Non-pigmented ciliary epithelial cell (primary cell): ENCODE measurements around the gene PDE11A.
A peak's percentile ranks its signal among the peaks of the same experiment; 100 is the strongest.
"Not testable (repeated sequence)": the region's sequence is repeated elsewhere in the genome, so short reads cannot be mapped to it uniquely, and the experiment has no call there.

Source experiments
- DNase-seq: peaks from one replicate; pipeline ENCODE4 v3.0.0-alpha.2; 2010; ENCODE audit warnings: low read depth

Gene PDE11A

GRCh38 chr2:178074123-178075005 lies 1.8 kb upstream of the PDE11A start:
- peak; percentile 18 for DNase-seq

- DNase-seq = no peak
These were observed 586 bp downstream of the PDE11A start for GRCh38 chr2:178072000-178072382.

- no peak for DNase-seq
These were observed 1.8 kb downstream of the PDE11A start for GRCh38 chr2:178070824-178071223.

- DNase-seq = no peak
These were observed 3.0 kb downstream of the PDE11A start for GRCh38 chr2:178069551-178069950.

GRCh38 chr2:178068823-178069454 lies 3.6 kb downstream of the PDE11A start:
- no peak for DNase-seq

GRCh38 chr2:178066890-178067669 lies 5.5 kb downstream of the PDE11A start:
- no peak for DNase-seq

GRCh38 chr2:178066324-178066723 lies 6.3 kb downstream of the PDE11A start:
- no peak for DNase-seq

- no peak for DNase-seq
These were observed 12.9 kb downstream of the PDE11A start for GRCh38 chr2:178059681-178060080.

- DNase-seq = no peak
These were observed 13.5 kb downstream of the PDE11A start for GRCh38 chr2:178059111-178059510.

GRCh38 chr2:178057179-178057680 lies 15.3 kb downstream of the PDE11A start:
- no peak for DNase-seq

- no peak for DNase-seq
These were observed 16.2 kb downstream of the PDE11A start for GRCh38 chr2:178056345-178056744.

- not testable (repeated sequence) for DNase-seq
These were observed 21.3 kb downstream of the PDE11A start for GRCh38 chr2:178051257-178051656.

- DNase-seq = no peak
These were observed 25.2 kb downstream of the PDE11A start for GRCh38 chr2:178047391-178047790.

GRCh38 chr2:178044836-178045235 lies 27.7 kb downstream of the PDE11A start:
- no peak for DNase-seq

- DNase-seq = no peak
These were observed 29.3 kb downstream of the PDE11A start for GRCh38 chr2:178043266-178043665.

GRCh38 chr2:178033583-178033982 lies 39.0 kb downstream of the PDE11A start:
- DNase-seq = not testable (repeated sequence)

GRCh38 chr2:178029342-178029741 lies 43.2 kb downstream of the PDE11A start:
- DNase-seq = no peak

GRCh38 chr2:178025551-178026185 lies 46.9 kb downstream of the PDE11A start:
- no peak for DNase-seq

- DNase-seq = no peak
These were observed 54.4 kb downstream of the PDE11A start for GRCh38 chr2:178018141-178018540.

GRCh38 chr2:178016612-178017011 lies 56.0 kb downstream of the PDE11A start:
- no peak for DNase-seq

- no peak for DNase-seq
These were observed 59.9 kb downstream of the PDE11A start for GRCh38 chr2:178012639-178013038.

GRCh38 chr2:178009813-178010212 lies 62.8 kb downstream of the PDE11A start:
- DNase-seq = no peak
